H9 (cell line): ENCODE data around the gene DMKN. TPM values are rescaled to one million over a fixed set of nuclear protein-coding genes. Genes with fewer than 3 reads are reported as not detected.

Experiments used
- DNase-seq: peaks from one replicate; pipeline ENCODE4 v3.0.0-alpha.2; 2017
- H2AFZ ChIP-seq: one replicate; pipeline ENCODE4 v1.6.1; 2013; ENCODE audit warnings: mild to moderate bottlenecking, low read length, control low read depth, moderate library complexity
- H2AK5ac ChIP-seq: 2 replicates; pipeline ENCODE4 v1.6.1; 2013; ENCODE audit warnings: low read length, control low read depth, mixed read lengths; ENCODE audit not compliant: insufficient read length
- H2BK120ac ChIP-seq: one replicate; pipeline ENCODE4 v1.6.1; 2013; ENCODE audit warnings: low read depth, mild to moderate bottlenecking, low read length, control low read depth, inconsistent platforms; ENCODE audit not compliant: poor library complexity, severe bottlenecking
- H2BK12ac ChIP-seq: 2 replicates; pipeline ENCODE4 v1.6.1; 2013; ENCODE audit warnings: low read length, control low read depth, mixed read lengths, low read depth; ENCODE audit not compliant: insufficient read length
- H2BK15ac ChIP-seq: 2 replicates; pipeline ENCODE4 v1.6.1; 2013; ENCODE audit warnings: low read depth, low read length, control low read depth
- H2BK20ac ChIP-seq: one replicate; pipeline ENCODE4 v1.6.1; 2013; ENCODE audit warnings: low read depth, mild to moderate bottlenecking, low read length, control low read depth, inconsistent platforms; ENCODE audit not compliant: poor library complexity, severe bottlenecking
- H2BK5ac ChIP-seq: 2 replicates; pipeline ENCODE4 v1.6.1; 2013; ENCODE audit warnings: low read length, control low read depth, mixed read lengths; ENCODE audit not compliant: insufficient read length
- H3K14ac ChIP-seq: 2 replicates; pipeline ENCODE4 v1.6.1; 2013; ENCODE audit warnings: low read length, control low read depth; ENCODE audit not compliant: insufficient read depth
- H3K18ac ChIP-seq: 2 replicates; pipeline ENCODE4 v1.6.1; 2013; ENCODE audit warnings: low read depth, mild to moderate bottlenecking, mixed read lengths, low read length, control low read depth; ENCODE audit not compliant: insufficient read length
- H3K23ac ChIP-seq: 2 replicates; pipeline ENCODE4 v1.6.1; 2013; ENCODE audit warnings: low read length, control low read depth, mixed read lengths, low read depth; ENCODE audit not compliant: insufficient read length
- H3K23me2 ChIP-seq: 2 replicates; pipeline ENCODE4 v1.6.1; 2013; ENCODE audit warnings: low read depth, mild to moderate bottlenecking, mixed read lengths, low read length, control low read depth; ENCODE audit not compliant: insufficient read length, poor library complexity, severe bottlenecking
- H3K27ac ChIP-seq: 2 replicates; pipeline ENCODE4 v1.5.1; 2013; ENCODE audit warnings: low read length, control low read depth, mixed read lengths, low read depth; ENCODE audit not compliant: insufficient read length
- H3K27me3 ChIP-seq: 2 replicates; pipeline ENCODE4 v1.6.1; 2013; ENCODE audit warnings: low read length, control low read depth, inconsistent platforms; ENCODE audit not compliant: insufficient read depth
- H3K4ac ChIP-seq: 2 replicates; pipeline ENCODE4 v1.6.1; 2013; ENCODE audit warnings: low read depth, mild to moderate bottlenecking, control low read depth, inconsistent platforms, low read length, moderate library complexity
- H3K4me1 ChIP-seq: 2 replicates; pipeline ENCODE4 v1.6.1; 2013; ENCODE audit warnings: low read length, control low read depth, inconsistent platforms; ENCODE audit not compliant: insufficient read depth
- H3K4me2 ChIP-seq: 2 replicates; pipeline ENCODE4 v1.6.1; 2013; ENCODE audit warnings: low read length, control low read depth, mixed read lengths; ENCODE audit not compliant: insufficient read length, insufficient read depth
- H3K56ac ChIP-seq: 2 replicates; pipeline ENCODE4 v1.6.1; 2013; ENCODE audit warnings: low read depth, mild to moderate bottlenecking, mixed read lengths, low read length, control low read depth; ENCODE audit not compliant: insufficient read length
- H3K79me1 ChIP-seq: 2 replicates; pipeline ENCODE4 v1.6.1; 2013; ENCODE audit warnings: low read depth, mild to moderate bottlenecking, moderate library complexity, low read length, control low read depth, inconsistent platforms; ENCODE audit not compliant: insufficient read depth, poor library complexity, severe bottlenecking
- H3K79me2 ChIP-seq: 2 replicates; pipeline ENCODE4 v1.6.1; 2013; ENCODE audit warnings: low read length, control low read depth, inconsistent platforms; ENCODE audit not compliant: insufficient read depth
- H3K9ac ChIP-seq: 2 replicates; pipeline ENCODE4 v1.6.1; 2013; ENCODE audit warnings: low read length, control low read depth, mixed read lengths; ENCODE audit not compliant: insufficient read length; ENCODE audit errors: extremely low read depth
- H3K9me3 ChIP-seq: one replicate; pipeline ENCODE4 v1.6.1; 2013; ENCODE audit warnings: low read depth, low read length, inconsistent platforms; ENCODE audit not compliant: control insufficient read depth
- H3T11ph ChIP-seq: one replicate; pipeline ENCODE4 v1.6.1; 2013; ENCODE audit warnings: mild to moderate bottlenecking, low read length, control low read depth, inconsistent platforms
- H4K20me1 ChIP-seq: one replicate; pipeline ENCODE4 v1.6.1; 2013; ENCODE audit not compliant: control insufficient read depth, insufficient read length, insufficient read depth
- H4K5ac ChIP-seq: 2 replicates; pipeline ENCODE4 v1.6.1; 2013; ENCODE audit warnings: low read depth, mild to moderate bottlenecking, mixed read lengths, low read length, control low read depth; ENCODE audit not compliant: insufficient read length
- H4K8ac ChIP-seq: replicated peaks from 2 replicates; pipeline ENCODE4 v1.6.1; 2013; ENCODE audit warnings: low read length, control low read depth, mixed read lengths, low read depth; ENCODE audit not compliant: insufficient read length
- H4K91ac ChIP-seq: 2 replicates; pipeline ENCODE4 v1.6.1; 2013; ENCODE audit warnings: low read depth, mild to moderate bottlenecking, moderate library complexity, mixed read lengths, low read length, control low read depth; ENCODE audit not compliant: insufficient read length
- H3K27ac Mint-ChIP-seq, 3 experiments: 2 replicates in 2 of 3; 3 replicates in 1 of 3; pipeline ENCODE4 v1.8.0; 2020 to 2021; ENCODE audit warnings: mixed read lengths in 3 of 3, mild to moderate bottlenecking in 1 of 3, moderate library complexity in 1 of 3
- H3K27me3 Mint-ChIP-seq: 2 replicates; pipeline ENCODE4 v1.8.0; 2021; ENCODE audit warnings: low read depth, mild to moderate bottlenecking, moderate library complexity, mixed read lengths
- H3K36me3 Mint-ChIP-seq, 3 experiments: 2 replicates in 2 of 3; 3 replicates in 1 of 3; pipeline ENCODE4 v1.8.0; 2020 to 2021; ENCODE audit warnings: low read depth in 3 of 3, mixed read lengths in 3 of 3; ENCODE audit not compliant: insufficient read depth in 1 of 3
- H3K4me1 Mint-ChIP-seq, 2 experiments: 2 replicates each; pipeline ENCODE4 v1.8.0; 2020; ENCODE audit warnings: mixed read lengths in 2 of 2
- H3K4me3 Mint-ChIP-seq, 2 experiments: 2 replicates in 1 of 2; 3 replicates in 1 of 2; pipeline ENCODE4 v1.8.0; 2020 to 2021; ENCODE audit warnings: mild to moderate bottlenecking in 2 of 2, mixed read lengths in 2 of 2, moderate library complexity in 1 of 2
- H3K9me3 Mint-ChIP-seq, 2 experiments: 2 replicates in 1 of 2; 3 replicates in 1 of 2; pipeline ENCODE4 v1.8.0; 2020; ENCODE audit warnings: mild to moderate bottlenecking in 2 of 2, mixed read lengths in 2 of 2, moderate library complexity in 1 of 2
- CTCF ChIP-seq: fragments of 200-600 bp; sonication (generic); conservative IDR thresholded peaks from 3 replicates; pipeline ENCODE4 v1.8.0; 2021; ENCODE audit warnings: antibody characterized with exemption, mild to moderate bottlenecking
- WGBS: extraction: QIAGEN DNeasy Blood & Tissue Kit; methylation state at CpG from one replicate; pipeline ENCODE4 v1.1.7; 2013; ENCODE audit warnings: missing lambda C conversion rate, low lambda C conversion rate, mixed read lengths; ENCODE audit not compliant: insufficient read length; ENCODE audit errors: extremely low coverage; 5-methylcytosine and 5-hydroxymethylcytosine counted together
- total RNA-seq: library from RNA; stranded (reverse); gene quantifications from 2 replicates; pipeline ENCODE4 v1.2.1, GENCODE V29; 2021

The DMKN gene
- total RNA-seq, 1 experiment from 2014 or later, result 278 TPM

DNA sequence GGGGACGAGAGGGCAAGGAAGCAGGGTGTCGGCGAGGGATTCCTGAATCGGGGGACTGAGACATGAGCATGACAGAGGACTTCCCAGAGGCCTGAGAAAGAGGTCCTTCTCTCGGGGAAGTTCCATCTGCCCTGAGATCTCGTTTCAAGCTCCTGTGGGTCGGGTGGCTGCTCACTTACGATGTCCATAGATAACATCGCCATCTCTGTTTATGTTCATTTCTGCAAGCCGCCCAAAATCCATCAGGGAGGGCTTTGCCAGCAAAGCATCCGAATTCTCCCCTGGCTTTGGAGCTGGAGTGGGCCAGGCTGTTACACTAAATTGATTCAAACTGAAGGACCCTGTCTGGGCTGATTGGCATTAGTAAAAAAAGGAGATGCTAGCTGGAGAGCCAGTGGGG, 5.9 kb downstream of the DMKN start:
- Histone ChIP-seq H2AFZ (no peak overlapping the region), H3K23me2 (peaks cover 8% of the 10 kb centered on the region), H3K9me3 (no peaks in the 10 kb centered on the region), H4K5ac (no peak overlapping the region), H3K27ac (no peak overlapping the region), H4K91ac (no peak overlapping the region), H3K56ac (no peak overlapping the region), H3K79me2 (peaks cover 4% of the 10 kb centered on the region; the same call in 1 of the 2 replicates), H3K14ac (no peak overlapping the region), H3K27me3 (no peaks in the 10 kb centered on the region; the same call in 1 of the 2 replicates), H4K20me1 (no peaks in the 10 kb centered on the region), H3K4ac (no peak overlapping the region), H3K18ac (no peak overlapping the region), H2AK5ac (no peak overlapping the region), H4K8ac (no peak overlapping the region), H2BK20ac (no peak overlapping the region), H2BK5ac (no peak overlapping the region), H3K23ac (no peak overlapping the region), H3K79me1 (no peaks in the 10 kb centered on the region), H3T11ph (no peak overlapping the region), H2BK120ac (no peak overlapping the region), H3K4me2 (no peak overlapping the region), H2BK12ac (no peak overlapping the region), H2BK15ac (no peak overlapping the region), H3K4me1 (no peaks in the 10 kb centered on the region), H3K9ac (no peak overlapping the region)
- Mint-ChIP-seq H3K36me3 (peaks cover 37 to 55% (median 55%) of the 10 kb centered on the region in 3 experiments), H3K27ac (peak overlapping the region in 1 of 3 experiments; percentile 72; a peak in 1 of 7 replicates), H3K4me1 (peaks cover 11 to 20% of the 10 kb centered on the region in 2 experiments), H3K27me3 (peaks cover 16% of the 10 kb centered on the region), H3K9me3 (no peaks in the 10 kb centered on the region), H3K4me3 (peak overlapping the region; percentile 97 to 98; a peak in 2 of 5 replicates)
- WGBS, result no CpG with 5 or more reads among the region's 11 CpGs
- TF ChIP-seq CTCF, result no peak
- DNase-seq, result no peak
